T47D (cell line): ENCODE data around the gene NTPCR.

ENCODE experiments used
- DNase-seq, 2 experiments: peaks; one replicate each; pipeline versions ENCODE4 v3.0.0 to v3.0.0-alpha.2; 2011 to 2012; ENCODE audit warnings: low read depth in 1 of 2, low spot score in 1 of 2
- JUND ChIP-seq: IDR thresholded peaks from 2 replicates; pipeline ENCODE4 v1.6.1; 2012; ENCODE audit warnings: low read depth
- in situ Hi-C: cut with HindIII; loops from 2 replicates; pipeline ENCODE4 v1.10.0; 2016; ENCODE audit warnings: low sequenced_read_pairs, low pct_unique_long_range_greater_than_20kb

Gene NTPCR

GRCh38 chr1:232978091-232978634 lies 27.8 kb downstream of the NTPCR start:
- in situ Hi-C loops: no loop called here
- DNase-seq: no peak
- TF ChIP-seq JUND: no peak

- in situ Hi-C loops: no loop called here
- TF ChIP-seq JUND: no peak
- no peak for DNase-seq
Observed at GRCh38 chr1:232978815-232979214, 28.4 kb downstream of the NTPCR start.

- no peak for DNase-seq
- no peak for TF ChIP-seq JUND
- in situ Hi-C loops: no loop called here
Observed at GRCh38 chr1:232979558-232979957, 29.1 kb downstream of the NTPCR start.

GRCh38 chr1:232980355-232980978 lies 30.1 kb downstream of the NTPCR start:
- in situ Hi-C loops: no loop called here
- DNase-seq: peak in 1 of 2 experiments; percentile 47
- TF ChIP-seq JUND: no peak

- in situ Hi-C loops: no loop called here
- no peak for TF ChIP-seq JUND
- no peak for DNase-seq
Observed at GRCh38 chr1:232980986-232981560, 30.7 kb downstream of the NTPCR start.

- TF ChIP-seq JUND: no peak
- in situ Hi-C loops: no loop called here
- peak in 1 of 2 experiments; percentile 51 for DNase-seq
Observed at GRCh38 chr1:232982238-232982944, 32.0 kb downstream of the NTPCR start.

GRCh38 chr1:232983375-232983774 lies 33.0 kb downstream of the NTPCR start:
- no peak for DNase-seq

GRCh38 chr1:232983817-232984567 lies 33.6 kb downstream of the NTPCR start:
- in situ Hi-C loops: no loop called here
- DNase-seq: no peak
- no peak for TF ChIP-seq JUND

More at GRCh38 chr1:232983375-232983774, 33.0 kb downstream of the NTPCR start:
- in situ Hi-C loops: no loop called here
- no peak for TF ChIP-seq JUND

- no peak for DNase-seq
Observed at GRCh38 chr1:232984577-232985425, 34.4 kb downstream of the NTPCR start.

GRCh38 chr1:232985882-232986526 lies 35.6 kb downstream of the NTPCR start:
- no peak for DNase-seq
- TF ChIP-seq JUND: no peak
- in situ Hi-C loops: no loop called here

More at GRCh38 chr1:232984577-232985425, 34.4 kb downstream of the NTPCR start:
- in situ Hi-C loops: no loop called here
- no peak for TF ChIP-seq JUND

GRCh38 chr1:232986527-232986922 lies 36.1 kb downstream of the NTPCR start:
- in situ Hi-C loops: no loop called here
- TF ChIP-seq JUND: no peak
- no peak for DNase-seq
